Transverse colon (tissue), 4 donors: ENCODE results near the gene PARD6B.

ENCODE experiments used
- EP300 ChIP-seq: sonication (generic); formaldehyde crosslinking; IDR thresholded peaks from one replicate; pipeline ENCODE4 v1.6.1; 2017; ENCODE audit warnings: antibody characterized with exemption, low read depth
- POLR2A ChIP-seq: fragments of 450-650 bp; IDR thresholded peaks from one replicate; pipeline ENCODE4 v1.6.1; 2016; ENCODE audit warnings: antibody characterized with exemption, mild to moderate bottlenecking, moderate library complexity
- POLR2AphosphoS5 ChIP-seq, 3 donors: sonication (generic); formaldehyde crosslinking; IDR thresholded peaks; one replicate each; pipeline ENCODE4 v1.6.1; 2016; ENCODE audit warnings: antibody characterized with exemption in 3 of 3
- TF ChIP-seq, protein P1 (sequence below), 5 experiments: fragments of 200-600 bp in 3 of 5; fragments of 450-650 bp in 2 of 5; sonication (generic) in 3 of 5; IDR thresholded peaks; 1 replicate in 2 of 5; 2 replicates in 3 of 5; pipeline ENCODE4 v1.5.1; 2016 to 2017; ENCODE audit warnings: antibody characterized with exemption in 5 of 5, inconsistent platforms in 3 of 5, mild to moderate bottlenecking in 2 of 5, moderate library complexity in 1 of 5

DNA sequence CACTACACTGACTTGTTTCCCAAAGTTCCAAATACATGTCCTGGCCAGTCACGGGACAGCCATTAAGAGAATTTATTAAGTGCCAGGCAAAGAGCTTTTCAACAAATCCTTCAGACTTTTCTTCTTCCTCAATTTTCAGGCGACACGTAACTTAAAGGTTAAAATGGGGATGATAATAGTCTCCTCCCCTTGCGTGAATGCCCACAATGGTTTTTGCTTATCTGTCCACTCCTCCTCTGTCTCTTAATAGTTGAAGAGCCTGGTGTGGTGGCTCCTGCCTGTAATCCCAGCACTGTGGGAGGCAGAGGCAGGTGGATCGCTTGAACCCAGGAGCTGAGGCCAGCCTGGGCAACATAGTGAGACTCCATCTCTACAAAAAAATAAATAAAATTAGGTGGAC lies 11.4 kb upstream of the PARD6B start:
- TF ChIP-seq, protein P1, sequence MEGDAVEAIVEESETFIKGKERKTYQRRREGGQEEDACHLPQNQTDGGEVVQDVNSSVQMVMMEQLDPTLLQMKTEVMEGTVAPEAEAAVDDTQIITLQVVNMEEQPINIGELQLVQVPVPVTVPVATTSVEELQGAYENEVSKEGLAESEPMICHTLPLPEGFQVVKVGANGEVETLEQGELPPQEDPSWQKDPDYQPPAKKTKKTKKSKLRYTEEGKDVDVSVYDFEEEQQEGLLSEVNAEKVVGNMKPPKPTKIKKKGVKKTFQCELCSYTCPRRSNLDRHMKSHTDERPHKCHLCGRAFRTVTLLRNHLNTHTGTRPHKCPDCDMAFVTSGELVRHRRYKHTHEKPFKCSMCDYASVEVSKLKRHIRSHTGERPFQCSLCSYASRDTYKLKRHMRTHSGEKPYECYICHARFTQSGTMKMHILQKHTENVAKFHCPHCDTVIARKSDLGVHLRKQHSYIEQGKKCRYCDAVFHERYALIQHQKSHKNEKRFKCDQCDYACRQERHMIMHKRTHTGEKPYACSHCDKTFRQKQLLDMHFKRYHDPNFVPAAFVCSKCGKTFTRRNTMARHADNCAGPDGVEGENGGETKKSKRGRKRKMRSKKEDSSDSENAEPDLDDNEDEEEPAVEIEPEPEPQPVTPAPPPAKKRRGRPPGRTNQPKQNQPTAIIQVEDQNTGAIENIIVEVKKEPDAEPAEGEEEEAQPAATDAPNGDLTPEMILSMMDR (IDR thresholded peaks at IDR 0.05) = no peak
- no peak for TF ChIP-seq POLR2AphosphoS5 (IDR thresholded peaks at IDR 0.05)
- no peak for TF ChIP-seq EP300
- no peak for TF ChIP-seq POLR2A
